HepG2 (cell line): ENCODE measurements around the gene WNT2. TPM values are rescaled to one million over a fixed set of nuclear protein-coding genes. Genes with fewer than 3 reads are reported as not detected.

ENCODE experiments used
- ATAC-seq: fragments of 200-7000 bp; cut with Tn5 transposase; 3 replicates; pipeline ENCODE4 v1.9.1; 2020; ENCODE audit warnings: mild to moderate bottlenecking, moderate library complexity
- BruUV-seq: library from RNA; stranded (reverse); fragments of 400-500 nt; replicated peaks from 2 replicates; lab custom pipeline; 2021; lab: Mats Ljungman, UMichigan
- CTCF ChIA-PET: fragments of 300-600 bp; formaldehyde crosslinking; extraction: SDS; loops from one replicate; lab custom pipeline; 2021; ENCODE audit warnings: low total read pairs, inconsistent platforms, low intra/inter-chr PET ratio; lab: Yijun Ruan, JAX
- POLR2A ChIA-PET: fragments of 350-600 bp; sonication (Branson Sonifier 250); formaldehyde crosslinking; loops from one replicate; lab custom pipeline; 2020; ENCODE audit warnings: antibody characterized with exemption, inconsistent platforms; lab: Yijun Ruan, JAX
- DNase-seq: peaks from one replicate; pipeline ENCODE4 v3.0.0-alpha.2; 2015; ENCODE audit warnings: low spot score
- FAIRE-seq: peaks from 3 replicates; lab custom pipeline; 2011; peaks lifted over from hg19 to GRCh38; lab: Jason Lieb, UNC
- H2AFZ ChIP-seq: one replicate; pipeline ENCODE4 v1.6.1; 2011; ENCODE audit warnings: low read length, inconsistent platforms
- H3K27ac ChIP-seq: fragments of 300-600 bp; 3 replicates; pipeline ENCODE4 v1.8.0; 2011; ENCODE audit warnings: mixed run types, mild to moderate bottlenecking, mixed read lengths, low read length, inconsistent platforms; ENCODE audit not compliant: insufficient read depth; ENCODE audit errors: extremely low read length
- H3K27me3 ChIP-seq, 2 experiments: fragments of 200-600 bp in 1 of 2; 2 replicates in 1 of 2; 3 replicates in 1 of 2; pipeline versions ENCODE4 v1.6.0 to v1.8.0; 2011; ENCODE audit warnings: low read length in 2 of 2, mild to moderate bottlenecking in 2 of 2, moderate library complexity in 2 of 2, inconsistent platforms in 1 of 2; ENCODE audit not compliant: insufficient read depth in 2 of 2, control insufficient read depth in 1 of 2
- H3K36me3 ChIP-seq, 2 experiments: fragments of 200-600 bp in 1 of 2; replicated peaks in 1 of 2; 2 replicates in 1 of 2; 3 replicates in 1 of 2; pipeline versions ENCODE4 v1.5.1 to v1.8.0; 2011; ENCODE audit warnings: low read length in 2 of 2, inconsistent platforms in 1 of 2; ENCODE audit not compliant: insufficient read depth in 2 of 2, control insufficient read depth in 1 of 2
- H3K4me1 ChIP-seq: 2 replicates; pipeline ENCODE4 v1.5.1; 2012; ENCODE audit warnings: low read length, inconsistent platforms; ENCODE audit not compliant: insufficient read depth
- H3K4me2 ChIP-seq: 2 replicates; pipeline ENCODE4 v1.6.0; 2011; ENCODE audit warnings: low read depth, low read length, inconsistent platforms
- H3K4me3 ChIP-seq, 3 experiments: fragments of 200-600 bp in 1 of 3; sonication (generic), shearing (Covaris generic) in 1 of 3; replicated peaks in 1 of 3; 2 replicates each; pipeline ENCODE4 v1.5.1; 2011 to 2016; ENCODE audit warnings: low read length in 3 of 3, inconsistent platforms in 2 of 3, low read depth in 2 of 3, mild to moderate bottlenecking in 2 of 3, control low read depth in 1 of 3, mixed read lengths in 1 of 3; ENCODE audit not compliant: insufficient read depth in 1 of 3
- H3K79me2 ChIP-seq: one replicate; pipeline ENCODE4 v1.6.1; 2011; ENCODE audit warnings: low read length, inconsistent platforms; ENCODE audit not compliant: insufficient read depth
- H3K9ac ChIP-seq: 2 replicates; pipeline ENCODE4 v1.6.0; 2011; ENCODE audit warnings: mild to moderate bottlenecking, low read depth, low read length, inconsistent platforms; ENCODE audit not compliant: insufficient read depth
- H3K9me3 ChIP-seq: 2 replicates; pipeline ENCODE4 v1.5.1; 2012; ENCODE audit warnings: mild to moderate bottlenecking, low read length
- H4K20me1 ChIP-seq: 2 replicates; pipeline ENCODE4 v1.6.0; 2011; ENCODE audit warnings: inconsistent platforms, mild to moderate bottlenecking, low read length, moderate library complexity; ENCODE audit not compliant: insufficient read depth
- ARID2 ChIP-seq: sonication (generic); formaldehyde crosslinking; IDR thresholded peaks from 2 replicates; pipeline ENCODE4 v1.8.1; 2022; ENCODE audit warnings: mild to moderate bottlenecking, missing genetic modification reagents, borderline replicate concordance
- ELF1 ChIP-seq: sonication (generic); formaldehyde crosslinking; IDR thresholded peaks from 2 replicates; pipeline ENCODE4 v1.4.0; 2020; ENCODE audit warnings: missing genetic modification reagents
- NFATC3 ChIP-seq: sonication (generic); formaldehyde crosslinking; IDR thresholded peaks from 2 replicates; pipeline ENCODE4 v1.5.1; 2020; ENCODE audit warnings: mild to moderate bottlenecking, missing genetic modification reagents
- NR3C1 ChIP-seq: sonication (generic); formaldehyde crosslinking; IDR thresholded peaks from 2 replicates; pipeline ENCODE4 v1.4.0; 2020; ENCODE audit warnings: missing genetic modification reagents
- ZBTB2 ChIP-seq: sonication (generic); formaldehyde crosslinking; IDR thresholded peaks from 2 replicates; pipeline ENCODE4 v1.8.0; 2022; ENCODE audit warnings: low read depth, missing genetic modification reagents
- WGBS: methylation state at CpG from one replicate; pipeline ENCODE4 v1.1.6; 2017; ENCODE audit warnings: low lambda C conversion rate; 5-methylcytosine and 5-hydroxymethylcytosine counted together
- in situ Hi-C: cut with HindIII; loops from 2 replicates; pipeline ENCODE4 v1.10.0; 2017; ENCODE audit warnings: low pct_unique_long_range_greater_than_20kb; ENCODE audit not compliant: extremely low pct_ligation_motif_present
- intact Hi-C: fragments of 100-400 bp; cut with micrococcal nuclease; formaldehyde crosslinking; loops from one replicate; pipeline ENCODE4 v1.10.0; 2022; ENCODE audit not compliant: unreplicated experiment
- polyA plus RNA-seq, 8 experiments: library from polyadenylated mRNA; depleted of rRNA in 3 of 8; stranded (reverse) in 7 of 8; unstranded in 1 of 8; fragments of >200 nt; fragmentation: Illumina TruSeq in 4 of 8; extraction: Trizol in 4 of 8; gene quantifications; 2 replicates each; pipeline versions ENCODE4 v1.2.1 to v1.2.3, GENCODE V29; 2011 to 2016; ENCODE audit warnings: low read depth in 4 of 8, missing spikeins in 1 of 8, mixed read lengths in 1 of 8; ENCODE audit not compliant: insufficient read depth in 1 of 8
- total RNA-seq, 5 experiments: library from RNA; depleted of rRNA; stranded (reverse); fragments of >200 nt; fragmentation: Illumina TruSeq; extraction: Trizol; gene quantifications; 2 replicates each; pipeline ENCODE4 v1.2.3, GENCODE V29; 2016; ENCODE audit warnings: low read depth in 1 of 5
- TF ChIP-seq, protein P1 (sequence below): sonication (generic); formaldehyde crosslinking; IDR thresholded peaks from 2 replicates; pipeline ENCODE4 v1.4.0; 2020; ENCODE audit warnings: mild to moderate bottlenecking, low read depth, missing genetic modification reagents
- TF ChIP-seq, protein P2 (sequence below): sonication (generic); formaldehyde crosslinking; IDR thresholded peaks from 2 replicates; pipeline ENCODE4 v1.4.0; 2020; ENCODE audit warnings: missing genetic modification reagents, borderline replicate concordance
- TF ChIP-seq, protein P3 (sequence below): sonication (generic); formaldehyde crosslinking; IDR thresholded peaks from 2 replicates; pipeline ENCODE4 v1.5.0; 2020; ENCODE audit warnings: mild to moderate bottlenecking, missing genetic modification reagents, moderate library complexity

WNT2 gene
- total and polyA plus RNA-seq, 2 of the 13 experiments (the other 11 are each of a cell fraction or from before 2014, with no cell fraction given): not detected

DNA sequence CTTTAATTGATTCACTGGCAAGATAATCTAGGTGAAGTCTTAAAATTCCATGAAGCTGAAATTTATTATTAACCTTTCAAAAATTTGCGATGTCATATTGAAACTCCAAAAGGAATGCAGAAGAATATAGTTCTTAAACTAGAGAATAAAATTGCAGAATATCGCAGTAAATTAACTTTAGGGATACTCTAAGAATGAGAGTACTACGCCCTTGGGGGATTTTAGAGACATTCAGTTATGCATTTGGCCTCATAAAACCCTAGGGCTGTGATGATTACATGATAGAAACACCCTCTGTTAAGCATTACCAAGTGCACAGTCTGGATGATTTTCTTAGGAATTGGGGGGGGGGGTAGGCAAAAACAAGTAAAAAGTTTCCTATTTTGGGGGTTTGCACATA is 3.7 kb downstream of the WNT2 start:
- TF ChIP-seq, protein P1, sequence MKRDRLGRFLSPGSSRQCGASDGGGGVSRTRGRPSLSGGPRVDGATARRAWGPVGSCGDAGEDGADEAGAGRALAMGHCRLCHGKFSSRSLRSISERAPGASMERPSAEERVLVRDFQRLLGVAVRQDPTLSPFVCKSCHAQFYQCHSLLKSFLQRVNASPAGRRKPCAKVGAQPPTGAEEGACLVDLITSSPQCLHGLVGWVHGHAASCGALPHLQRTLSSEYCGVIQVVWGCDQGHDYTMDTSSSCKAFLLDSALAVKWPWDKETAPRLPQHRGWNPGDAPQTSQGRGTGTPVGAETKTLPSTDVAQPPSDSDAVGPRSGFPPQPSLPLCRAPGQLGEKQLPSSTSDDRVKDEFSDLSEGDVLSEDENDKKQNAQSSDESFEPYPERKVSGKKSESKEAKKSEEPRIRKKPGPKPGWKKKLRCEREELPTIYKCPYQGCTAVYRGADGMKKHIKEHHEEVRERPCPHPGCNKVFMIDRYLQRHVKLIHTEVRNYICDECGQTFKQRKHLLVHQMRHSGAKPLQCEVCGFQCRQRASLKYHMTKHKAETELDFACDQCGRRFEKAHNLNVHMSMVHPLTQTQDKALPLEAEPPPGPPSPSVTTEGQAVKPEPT (CRISPR knock-in tag): no peak
- no peak for TF ChIP-seq ZBTB2 (CRISPR knock-in tag)
- TF ChIP-seq, protein P2, sequence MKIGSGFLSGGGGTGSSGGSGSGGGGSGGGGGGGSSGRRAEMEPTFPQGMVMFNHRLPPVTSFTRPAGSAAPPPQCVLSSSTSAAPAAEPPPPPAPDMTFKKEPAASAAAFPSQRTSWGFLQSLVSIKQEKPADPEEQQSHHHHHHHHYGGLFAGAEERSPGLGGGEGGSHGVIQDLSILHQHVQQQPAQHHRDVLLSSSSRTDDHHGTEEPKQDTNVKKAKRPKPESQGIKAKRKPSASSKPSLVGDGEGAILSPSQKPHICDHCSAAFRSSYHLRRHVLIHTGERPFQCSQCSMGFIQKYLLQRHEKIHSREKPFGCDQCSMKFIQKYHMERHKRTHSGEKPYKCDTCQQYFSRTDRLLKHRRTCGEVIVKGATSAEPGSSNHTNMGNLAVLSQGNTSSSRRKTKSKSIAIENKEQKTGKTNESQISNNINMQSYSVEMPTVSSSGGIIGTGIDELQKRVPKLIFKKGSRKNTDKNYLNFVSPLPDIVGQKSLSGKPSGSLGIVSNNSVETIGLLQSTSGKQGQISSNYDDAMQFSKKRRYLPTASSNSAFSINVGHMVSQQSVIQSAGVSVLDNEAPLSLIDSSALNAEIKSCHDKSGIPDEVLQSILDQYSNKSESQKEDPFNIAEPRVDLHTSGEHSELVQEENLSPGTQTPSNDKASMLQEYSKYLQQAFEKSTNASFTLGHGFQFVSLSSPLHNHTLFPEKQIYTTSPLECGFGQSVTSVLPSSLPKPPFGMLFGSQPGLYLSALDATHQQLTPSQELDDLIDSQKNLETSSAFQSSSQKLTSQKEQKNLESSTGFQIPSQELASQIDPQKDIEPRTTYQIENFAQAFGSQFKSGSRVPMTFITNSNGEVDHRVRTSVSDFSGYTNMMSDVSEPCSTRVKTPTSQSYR (CRISPR knock-in tag): no peak
- TF ChIP-seq ARID2 (CRISPR knock-in tag): no peak
- TF ChIP-seq, protein P3, sequence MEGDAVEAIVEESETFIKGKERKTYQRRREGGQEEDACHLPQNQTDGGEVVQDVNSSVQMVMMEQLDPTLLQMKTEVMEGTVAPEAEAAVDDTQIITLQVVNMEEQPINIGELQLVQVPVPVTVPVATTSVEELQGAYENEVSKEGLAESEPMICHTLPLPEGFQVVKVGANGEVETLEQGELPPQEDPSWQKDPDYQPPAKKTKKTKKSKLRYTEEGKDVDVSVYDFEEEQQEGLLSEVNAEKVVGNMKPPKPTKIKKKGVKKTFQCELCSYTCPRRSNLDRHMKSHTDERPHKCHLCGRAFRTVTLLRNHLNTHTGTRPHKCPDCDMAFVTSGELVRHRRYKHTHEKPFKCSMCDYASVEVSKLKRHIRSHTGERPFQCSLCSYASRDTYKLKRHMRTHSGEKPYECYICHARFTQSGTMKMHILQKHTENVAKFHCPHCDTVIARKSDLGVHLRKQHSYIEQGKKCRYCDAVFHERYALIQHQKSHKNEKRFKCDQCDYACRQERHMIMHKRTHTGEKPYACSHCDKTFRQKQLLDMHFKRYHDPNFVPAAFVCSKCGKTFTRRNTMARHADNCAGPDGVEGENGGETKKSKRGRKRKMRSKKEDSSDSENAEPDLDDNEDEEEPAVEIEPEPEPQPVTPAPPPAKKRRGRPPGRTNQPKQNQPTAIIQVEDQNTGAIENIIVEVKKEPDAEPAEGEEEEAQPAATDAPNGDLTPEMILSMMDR: no peak
- no peak for TF ChIP-seq NR3C1 (CRISPR knock-in tag)
- no peak for TF ChIP-seq ELF1
- TF ChIP-seq NFATC3 (CRISPR knock-in tag): no peak
- no peak for FAIRE-seq
- Histone ChIP-seq H3K36me3 (no peaks in the 10 kb centered on the region), H3K9ac (no peak overlapping the region), H3K4me1 (no peaks in the 10 kb centered on the region), H3K4me2 (no peak overlapping the region), H3K79me2 (no peaks in the 10 kb centered on the region), H4K20me1 (no peaks in the 10 kb centered on the region), H3K27ac (no peak overlapping the region), H3K9me3 (no peaks in the 10 kb centered on the region), H3K27me3 (peaks cover 8 to 42% of the 10 kb centered on the region in 2 experiments; a peak in 4 of 5 replicates), H3K4me3 (no peak overlapping the region), H2AFZ (no peak overlapping the region)
- under 1% methylated on average over 3 of the region's 3 CpGs for WGBS
- no TSS peak for BruUV-seq
- DNase-seq: no peak
- CTCF ChIA-PET: no interaction called here
- intact Hi-C loops: no loop called here
- POLR2A ChIA-PET: no interaction called here
- in situ Hi-C loops: no loop called here
- ATAC-seq: no peak
